Measurements from ENCODE around the gene MTG2. TPM values are rescaled to one million over a fixed set of nuclear protein-coding genes. Genes with fewer than 3 reads are reported as not detected.

The MTG2 gene
- total and polyA plus RNA-seq, 2 of the 4 experiments (the other 2 are of a cell fraction) = 11.5 to 25.2 TPM

DNA sequence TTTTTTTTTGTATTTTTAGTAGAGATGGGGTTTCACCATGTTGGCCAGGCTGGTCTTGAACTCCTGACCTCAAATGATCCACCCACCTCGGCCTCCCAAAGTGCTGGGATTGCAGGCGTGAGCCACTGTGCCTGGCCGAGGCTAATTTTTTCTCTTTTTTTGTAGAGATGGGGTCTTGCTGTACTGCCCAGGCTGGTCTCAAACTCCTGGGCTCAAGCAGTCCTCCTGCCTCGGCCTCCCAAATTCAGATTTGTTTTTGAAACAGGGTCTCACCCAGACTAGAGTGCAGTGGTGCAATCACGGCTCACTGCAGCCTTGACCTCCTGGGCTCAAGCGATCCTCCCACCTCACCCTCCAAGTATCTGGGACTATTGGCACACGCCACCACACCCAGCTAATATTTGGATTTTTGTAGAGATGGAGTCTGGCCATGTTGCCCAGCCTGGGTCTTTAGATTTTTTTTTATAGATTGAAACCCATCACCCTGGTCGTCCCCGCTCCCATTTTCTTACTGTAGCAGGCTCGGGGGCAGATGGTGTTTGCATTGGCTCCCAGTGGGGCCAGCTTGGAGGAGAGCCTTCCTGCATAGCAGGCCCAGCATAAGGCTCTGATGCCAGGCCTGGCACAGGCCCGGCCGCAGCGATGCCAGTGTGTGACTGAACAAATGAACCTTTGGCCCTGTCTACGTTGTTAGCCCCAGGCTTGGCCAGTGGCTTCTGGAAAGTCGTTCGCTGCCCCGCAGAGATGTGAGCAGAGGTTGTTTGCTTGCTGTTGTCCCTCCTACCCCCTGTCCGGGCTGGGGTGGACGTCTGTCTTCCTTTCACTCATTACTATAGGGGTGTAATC lies 4.3 kb upstream of the MTG2 start:
- Histone ChIP-seq H2AK5ac (ENCODE audit: low read depth, low read length) (no peak overlapping the region), H2AK9ac (replicated peaks; ENCODE audit: low read depth, low read length, poor library complexity) (no peak overlapping the region), H3K4me1 (ENCODE audit: control insufficient read depth, insufficient read depth, low read length) (peaks cover 1% of the 10 kb centered on the region; the same call in 1 of the 2 replicates), H2AFZ (replicated peaks; ENCODE audit: low read length, poor library complexity) (no peak overlapping the region), H3K4me2 (ENCODE audit: low read depth, low read length) (no peak overlapping the region), H3K56ac (ENCODE audit: extremely low read depth, insufficient read depth, low read length) (no peak overlapping the region), H2BK120ac (ENCODE audit: low read depth, low read length) (no peak overlapping the region), H3K14ac (replicated peaks; ENCODE audit: low read depth, low read length) (no peak overlapping the region), H3K9me3 (ENCODE audit: control insufficient read depth, insufficient read depth, low read length) (no peaks in the 10 kb centered on the region), H3K27ac (ENCODE audit: insufficient read depth, low read length) (no peak overlapping the region), H4K5ac (ENCODE audit: low read depth, low read length) (no peak overlapping the region), H3K36me3 (ENCODE audit: control insufficient read depth, insufficient read depth, low read length) (peaks cover 27% of the 10 kb centered on the region), H3K9me1 (ENCODE audit: insufficient read depth, low read length) (0 out of 2 replicates have a peak, but pooled peaks cover 2% of the 10 kb centered on the region), H2BK5ac (ENCODE audit: low read depth, low read length, poor library complexity, severe bottlenecking) (no peak overlapping the region), H2BK20ac (ENCODE audit: low read depth, low read length) (no peak overlapping the region), H3K79me1 (ENCODE audit: low read depth in 1 of 2, low read length in 2 of 2) (peaks cover 5 to 6% of the 10 kb centered on the region in 2 experiments), H4K91ac (ENCODE audit: insufficient read depth, low read depth, low read length) (no peak overlapping the region), H2BK15ac (ENCODE audit: low read depth, low read length) (no peak overlapping the region), H4K20me1 (ENCODE audit: insufficient read depth, low read length) (no peaks in the 10 kb centered on the region), H3K4ac (ENCODE audit: low read depth, low read length) (no peak overlapping the region), H3K18ac (ENCODE audit: low read depth, low read length) (no peak overlapping the region), H3K4me3 (ENCODE audit: insufficient read depth, low read depth, low read length) (no peak overlapping the region), H4K8ac (ENCODE audit: low read depth in 2 of 2, low read length in 2 of 2) (no peak overlapping the region), H3K23ac (ENCODE audit: low read depth, low read length) (no peak overlapping the region), H3K9ac (ENCODE audit: low read depth, low read length) (no peak overlapping the region), H3K27me3 (ENCODE audit: control insufficient read depth, insufficient read depth, low read length) (no peaks in the 10 kb centered on the region)
- in situ Hi-C loops (cut with MboI; ENCODE audit: low sequenced_read_pairs) (no loop called here), intact Hi-C loops (cut with micrococcal nuclease) (no loop called here), dilution Hi-C loops (cut with HindIII; ENCODE audit: low sequenced_read_pairs, unreplicated experiment) (no loop called here)
- CTCF ChIA-PET = no interaction called here
- DNase-seq (no peak), ATAC-seq (ENCODE audit: low read depth) (no peak)
- BruUV-seq (replicated peaks) = no TSS peak
- 95% methylated on average over 10 of the region's 19 CpGs; no CpG with 5 or more reads in 1 of the 2 experiments for WGBS, 2 experiments (ENCODE audit: extremely low coverage in 2 of 2, insufficient read length in 1 of 2)
- POLR2A ChIA-PET (ENCODE audit: unreplicated experiment) = no interaction called here
- TF ChIP-seq CTCF (conservative IDR thresholded peaks at IDR 0.05; ENCODE audit: low read depth, low read length) = no peak
- no peak for TF ChIP-seq CHD1 (IDR thresholded peaks at IDR 0.05; ENCODE audit: low read depth, low read length)
- TF ChIP-seq BHLHE40 (IDR thresholded peaks at IDR 0.05; ENCODE audit: low read depth, low read length) = no peak
- no peak for TF ChIP-seq USF2 (IDR thresholded peaks at IDR 0.05; ENCODE audit: low read depth, low read length)
- TF ChIP-seq FOS (IDR thresholded peaks at IDR 0.05; ENCODE audit: low read depth, low read length) = no peak
- TF ChIP-seq RAD21 (IDR thresholded peaks at IDR 0.05; ENCODE audit: low read length) = no peak
- TF ChIP-seq CEBPB (IDR thresholded peaks at IDR 0.05; ENCODE audit: low read depth, low read length) = no peak
- TF ChIP-seq, protein P1, sequence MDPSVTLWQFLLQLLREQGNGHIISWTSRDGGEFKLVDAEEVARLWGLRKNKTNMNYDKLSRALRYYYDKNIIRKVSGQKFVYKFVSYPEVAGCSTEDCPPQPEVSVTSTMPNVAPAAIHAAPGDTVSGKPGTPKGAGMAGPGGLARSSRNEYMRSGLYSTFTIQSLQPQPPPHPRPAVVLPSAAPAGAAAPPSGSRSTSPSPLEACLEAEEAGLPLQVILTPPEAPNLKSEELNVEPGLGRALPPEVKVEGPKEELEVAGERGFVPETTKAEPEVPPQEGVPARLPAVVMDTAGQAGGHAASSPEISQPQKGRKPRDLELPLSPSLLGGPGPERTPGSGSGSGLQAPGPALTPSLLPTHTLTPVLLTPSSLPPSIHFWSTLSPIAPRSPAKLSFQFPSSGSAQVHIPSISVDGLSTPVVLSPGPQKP (IDR thresholded peaks at IDR 0.05; ENCODE audit: borderline replicate concordance, low read depth, low read length) = no peak
- no peak for TF ChIP-seq SMC3 (IDR thresholded peaks at IDR 0.05; ENCODE audit: low read depth, low read length)
- TF ChIP-seq RFX5 (IDR thresholded peaks at IDR 0.05; ENCODE audit: low read depth, low read length) = no peak
- no peak for TF ChIP-seq MAFK (IDR thresholded peaks at IDR 0.05; ENCODE audit: low read depth, low read length)
- TF ChIP-seq MAZ (IDR thresholded peaks at IDR 0.05; ENCODE audit: borderline replicate concordance, low read depth, low read length) = no peak
- TF ChIP-seq RCOR1 (IDR thresholded peaks at IDR 0.05; ENCODE audit: insufficient replicate concordance, low read length) = no peak
- no peak for TF ChIP-seq POLR2A (IDR thresholded peaks at IDR 0.05; ENCODE audit: low read depth, low read length)
- TF ChIP-seq NFE2L2 (IDR thresholded peaks at IDR 0.05; ENCODE audit: low read depth, low read length) = no peak

All from IMR-90 (cell line).